NB4 (cell line): ENCODE data around the gene NPAS2.
A peak's percentile ranks its signal among the peaks of the same experiment; 100 is the strongest.

Experiments
- MYC ChIP-seq: IDR thresholded peaks from 2 replicates; pipeline ENCODE4 v1.6.1; 2011; ENCODE audit warnings: low read depth, low read length
- POLR2A ChIP-seq: IDR thresholded peaks from 2 replicates; pipeline ENCODE4 v1.6.1; 2011; ENCODE audit warnings: mild to moderate bottlenecking; ENCODE audit not compliant: insufficient read length; ENCODE audit errors: extremely low read depth
- TF ChIP-seq, protein P1 (sequence below): IDR thresholded peaks from one replicate; pipeline ENCODE4 v1.5.1; 2012; ENCODE audit warnings: low read depth, low read length
- TF ChIP-seq, protein P2 (sequence below): IDR thresholded peaks from 2 replicates; pipeline ENCODE4 v1.6.1; 2011; ENCODE audit warnings: low read depth, low read length

DNA sequence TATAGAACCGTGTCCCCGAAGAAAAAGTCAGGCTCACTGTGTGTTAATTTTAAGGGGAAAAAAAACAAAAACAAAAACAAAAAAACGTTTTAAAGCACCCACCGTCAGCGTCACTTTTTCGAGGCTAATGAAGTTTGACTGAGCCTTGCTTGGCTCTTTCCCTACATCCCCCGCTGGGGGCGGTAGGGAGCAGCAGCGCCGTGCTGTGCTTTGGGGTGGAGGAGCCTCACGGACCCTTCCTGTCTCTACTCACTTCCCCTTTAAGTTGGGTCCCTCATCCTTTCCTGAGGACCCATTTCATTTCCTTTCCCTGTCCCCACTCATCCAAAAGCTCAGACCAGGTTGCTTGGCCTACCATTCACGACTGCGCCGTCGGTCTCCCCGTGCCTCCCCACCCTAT, 99.4 kb downstream of the NPAS2 start:
- no peak for TF ChIP-seq POLR2A
- TF ChIP-seq, protein P1, sequence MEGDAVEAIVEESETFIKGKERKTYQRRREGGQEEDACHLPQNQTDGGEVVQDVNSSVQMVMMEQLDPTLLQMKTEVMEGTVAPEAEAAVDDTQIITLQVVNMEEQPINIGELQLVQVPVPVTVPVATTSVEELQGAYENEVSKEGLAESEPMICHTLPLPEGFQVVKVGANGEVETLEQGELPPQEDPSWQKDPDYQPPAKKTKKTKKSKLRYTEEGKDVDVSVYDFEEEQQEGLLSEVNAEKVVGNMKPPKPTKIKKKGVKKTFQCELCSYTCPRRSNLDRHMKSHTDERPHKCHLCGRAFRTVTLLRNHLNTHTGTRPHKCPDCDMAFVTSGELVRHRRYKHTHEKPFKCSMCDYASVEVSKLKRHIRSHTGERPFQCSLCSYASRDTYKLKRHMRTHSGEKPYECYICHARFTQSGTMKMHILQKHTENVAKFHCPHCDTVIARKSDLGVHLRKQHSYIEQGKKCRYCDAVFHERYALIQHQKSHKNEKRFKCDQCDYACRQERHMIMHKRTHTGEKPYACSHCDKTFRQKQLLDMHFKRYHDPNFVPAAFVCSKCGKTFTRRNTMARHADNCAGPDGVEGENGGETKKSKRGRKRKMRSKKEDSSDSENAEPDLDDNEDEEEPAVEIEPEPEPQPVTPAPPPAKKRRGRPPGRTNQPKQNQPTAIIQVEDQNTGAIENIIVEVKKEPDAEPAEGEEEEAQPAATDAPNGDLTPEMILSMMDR, result peak; percentile 87
- no peak for TF ChIP-seq MYC
- TF ChIP-seq, protein P2, sequence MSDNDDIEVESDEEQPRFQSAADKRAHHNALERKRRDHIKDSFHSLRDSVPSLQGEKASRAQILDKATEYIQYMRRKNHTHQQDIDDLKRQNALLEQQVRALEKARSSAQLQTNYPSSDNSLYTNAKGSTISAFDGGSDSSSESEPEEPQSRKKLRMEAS, result no peak
